H9 (cell line): Measurements from ENCODE around the gene CARD8. TPM values are rescaled to one million over a fixed set of nuclear protein-coding genes. Genes with fewer than 3 reads are reported as not detected.
"Not testable (repeated sequence)": the region's sequence is repeated elsewhere in the genome, so short reads cannot be mapped to it uniquely, and the experiment has no call there.

Source experiments
- DNase-seq: peaks from one replicate; pipeline ENCODE4 v3.0.0-alpha.2; 2017
- H2AFZ ChIP-seq: one replicate; pipeline ENCODE4 v1.6.1; 2013; ENCODE audit warnings: mild to moderate bottlenecking, low read length, control low read depth, moderate library complexity
- H2AK5ac ChIP-seq: 2 replicates; pipeline ENCODE4 v1.6.1; 2013; ENCODE audit warnings: low read length, control low read depth, mixed read lengths; ENCODE audit not compliant: insufficient read length
- H2BK120ac ChIP-seq: one replicate; pipeline ENCODE4 v1.6.1; 2013; ENCODE audit warnings: low read depth, mild to moderate bottlenecking, low read length, control low read depth, inconsistent platforms; ENCODE audit not compliant: poor library complexity, severe bottlenecking
- H2BK12ac ChIP-seq: 2 replicates; pipeline ENCODE4 v1.6.1; 2013; ENCODE audit warnings: low read length, control low read depth, mixed read lengths, low read depth; ENCODE audit not compliant: insufficient read length
- H2BK15ac ChIP-seq: 2 replicates; pipeline ENCODE4 v1.6.1; 2013; ENCODE audit warnings: low read depth, low read length, control low read depth
- H2BK20ac ChIP-seq: one replicate; pipeline ENCODE4 v1.6.1; 2013; ENCODE audit warnings: low read depth, mild to moderate bottlenecking, low read length, control low read depth, inconsistent platforms; ENCODE audit not compliant: poor library complexity, severe bottlenecking
- H2BK5ac ChIP-seq: 2 replicates; pipeline ENCODE4 v1.6.1; 2013; ENCODE audit warnings: low read length, control low read depth, mixed read lengths; ENCODE audit not compliant: insufficient read length
- H3K14ac ChIP-seq: 2 replicates; pipeline ENCODE4 v1.6.1; 2013; ENCODE audit warnings: low read length, control low read depth; ENCODE audit not compliant: insufficient read depth
- H3K18ac ChIP-seq: 2 replicates; pipeline ENCODE4 v1.6.1; 2013; ENCODE audit warnings: low read depth, mild to moderate bottlenecking, mixed read lengths, low read length, control low read depth; ENCODE audit not compliant: insufficient read length
- H3K23ac ChIP-seq: 2 replicates; pipeline ENCODE4 v1.6.1; 2013; ENCODE audit warnings: low read length, control low read depth, mixed read lengths, low read depth; ENCODE audit not compliant: insufficient read length
- H3K23me2 ChIP-seq: 2 replicates; pipeline ENCODE4 v1.6.1; 2013; ENCODE audit warnings: low read depth, mild to moderate bottlenecking, mixed read lengths, low read length, control low read depth; ENCODE audit not compliant: insufficient read length, poor library complexity, severe bottlenecking
- H3K27ac ChIP-seq: 2 replicates; pipeline ENCODE4 v1.5.1; 2013; ENCODE audit warnings: low read length, control low read depth, mixed read lengths, low read depth; ENCODE audit not compliant: insufficient read length
- H3K27me3 ChIP-seq: 2 replicates; pipeline ENCODE4 v1.6.1; 2013; ENCODE audit warnings: low read length, control low read depth, inconsistent platforms; ENCODE audit not compliant: insufficient read depth
- H3K4ac ChIP-seq: 2 replicates; pipeline ENCODE4 v1.6.1; 2013; ENCODE audit warnings: low read depth, mild to moderate bottlenecking, control low read depth, inconsistent platforms, low read length, moderate library complexity
- H3K4me1 ChIP-seq: 2 replicates; pipeline ENCODE4 v1.6.1; 2013; ENCODE audit warnings: low read length, control low read depth, inconsistent platforms; ENCODE audit not compliant: insufficient read depth
- H3K4me2 ChIP-seq: 2 replicates; pipeline ENCODE4 v1.6.1; 2013; ENCODE audit warnings: low read length, control low read depth, mixed read lengths; ENCODE audit not compliant: insufficient read length, insufficient read depth
- H3K56ac ChIP-seq: 2 replicates; pipeline ENCODE4 v1.6.1; 2013; ENCODE audit warnings: low read depth, mild to moderate bottlenecking, mixed read lengths, low read length, control low read depth; ENCODE audit not compliant: insufficient read length
- H3K79me1 ChIP-seq: 2 replicates; pipeline ENCODE4 v1.6.1; 2013; ENCODE audit warnings: low read depth, mild to moderate bottlenecking, moderate library complexity, low read length, control low read depth, inconsistent platforms; ENCODE audit not compliant: insufficient read depth, poor library complexity, severe bottlenecking
- H3K79me2 ChIP-seq: 2 replicates; pipeline ENCODE4 v1.6.1; 2013; ENCODE audit warnings: low read length, control low read depth, inconsistent platforms; ENCODE audit not compliant: insufficient read depth
- H3K9ac ChIP-seq: 2 replicates; pipeline ENCODE4 v1.6.1; 2013; ENCODE audit warnings: low read length, control low read depth, mixed read lengths; ENCODE audit not compliant: insufficient read length; ENCODE audit errors: extremely low read depth
- H3K9me3 ChIP-seq: one replicate; pipeline ENCODE4 v1.6.1; 2013; ENCODE audit warnings: low read depth, low read length, inconsistent platforms; ENCODE audit not compliant: control insufficient read depth
- H3T11ph ChIP-seq: one replicate; pipeline ENCODE4 v1.6.1; 2013; ENCODE audit warnings: mild to moderate bottlenecking, low read length, control low read depth, inconsistent platforms
- H4K20me1 ChIP-seq: one replicate; pipeline ENCODE4 v1.6.1; 2013; ENCODE audit not compliant: control insufficient read depth, insufficient read length, insufficient read depth
- H4K5ac ChIP-seq: 2 replicates; pipeline ENCODE4 v1.6.1; 2013; ENCODE audit warnings: low read depth, mild to moderate bottlenecking, mixed read lengths, low read length, control low read depth; ENCODE audit not compliant: insufficient read length
- H4K8ac ChIP-seq: replicated peaks from 2 replicates; pipeline ENCODE4 v1.6.1; 2013; ENCODE audit warnings: low read length, control low read depth, mixed read lengths, low read depth; ENCODE audit not compliant: insufficient read length
- H4K91ac ChIP-seq: 2 replicates; pipeline ENCODE4 v1.6.1; 2013; ENCODE audit warnings: low read depth, mild to moderate bottlenecking, moderate library complexity, mixed read lengths, low read length, control low read depth; ENCODE audit not compliant: insufficient read length
- H3K27ac Mint-ChIP-seq, 3 experiments: 2 replicates in 2 of 3; 3 replicates in 1 of 3; pipeline ENCODE4 v1.8.0; 2020 to 2021; ENCODE audit warnings: mixed read lengths in 3 of 3, mild to moderate bottlenecking in 1 of 3, moderate library complexity in 1 of 3
- H3K27me3 Mint-ChIP-seq: 2 replicates; pipeline ENCODE4 v1.8.0; 2021; ENCODE audit warnings: low read depth, mild to moderate bottlenecking, moderate library complexity, mixed read lengths
- H3K36me3 Mint-ChIP-seq, 3 experiments: 2 replicates in 2 of 3; 3 replicates in 1 of 3; pipeline ENCODE4 v1.8.0; 2020 to 2021; ENCODE audit warnings: low read depth in 3 of 3, mixed read lengths in 3 of 3; ENCODE audit not compliant: insufficient read depth in 1 of 3
- H3K4me1 Mint-ChIP-seq, 2 experiments: 2 replicates each; pipeline ENCODE4 v1.8.0; 2020; ENCODE audit warnings: mixed read lengths in 2 of 2
- H3K4me3 Mint-ChIP-seq, 2 experiments: 2 replicates in 1 of 2; 3 replicates in 1 of 2; pipeline ENCODE4 v1.8.0; 2020 to 2021; ENCODE audit warnings: mild to moderate bottlenecking in 2 of 2, mixed read lengths in 2 of 2, moderate library complexity in 1 of 2
- H3K9me3 Mint-ChIP-seq, 2 experiments: 2 replicates in 1 of 2; 3 replicates in 1 of 2; pipeline ENCODE4 v1.8.0; 2020; ENCODE audit warnings: mild to moderate bottlenecking in 2 of 2, mixed read lengths in 2 of 2, moderate library complexity in 1 of 2
- WGBS: extraction: QIAGEN DNeasy Blood & Tissue Kit; methylation state at CpG from one replicate; pipeline ENCODE4 v1.1.7; 2013; ENCODE audit warnings: missing lambda C conversion rate, low lambda C conversion rate, mixed read lengths; ENCODE audit not compliant: insufficient read length; ENCODE audit errors: extremely low coverage; 5-methylcytosine and 5-hydroxymethylcytosine counted together
- total RNA-seq: library from RNA; stranded (reverse); gene quantifications from 2 replicates; pipeline ENCODE4 v1.2.1, GENCODE V29; 2021
- TF ChIP-seq, protein P1 (sequence below): fragments of 200-600 bp; sonication (generic); conservative IDR thresholded peaks from 3 replicates; pipeline ENCODE4 v1.8.0; 2021; ENCODE audit warnings: antibody characterized with exemption, mild to moderate bottlenecking

Gene CARD8
- total RNA-seq, 1 experiment from 2014 or later, result 21.0 TPM

DNA sequence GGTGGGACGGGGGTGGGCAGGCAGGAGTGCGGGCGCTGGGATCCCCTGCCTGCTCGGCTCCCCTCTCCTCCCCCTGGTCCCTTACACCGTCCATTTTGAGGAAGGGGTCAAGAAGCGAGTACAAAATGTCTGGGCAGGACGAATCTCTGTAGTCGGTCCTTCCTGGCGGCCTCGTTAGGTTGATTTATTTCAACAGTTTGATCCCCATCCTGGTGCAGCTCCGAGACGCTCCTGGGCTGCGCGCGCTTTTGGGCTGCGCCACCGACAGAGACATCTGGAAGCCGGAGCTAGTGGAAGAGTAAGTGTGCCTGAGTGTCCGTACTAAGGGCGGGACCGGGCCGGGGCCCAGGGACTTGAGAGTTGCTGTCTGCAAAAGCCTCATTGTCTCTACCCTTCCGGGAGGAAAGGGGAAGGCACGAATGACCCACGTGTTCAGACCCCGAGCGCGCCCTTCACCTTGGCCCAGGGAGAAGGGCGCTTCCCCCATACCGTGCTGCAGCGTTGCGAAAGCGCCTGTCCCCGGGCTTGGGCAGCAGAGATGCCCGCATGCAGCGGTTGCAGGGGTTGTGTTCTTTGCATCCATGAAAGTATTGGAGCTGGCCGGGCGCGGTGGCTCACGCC, 15.9 kb upstream of the CARD8 start:
- Mint-ChIP-seq H3K27ac (peak overlapping the region; percentile 99), H3K9me3 (peaks cover 6 to 7% of the 10 kb centered on the region in 2 experiments; a peak in 4 of 5 replicates), H3K36me3 (peaks cover 9 to 21% (median 12%) of the 10 kb centered on the region in 3 experiments; a peak in 6 of 7 replicates), H3K27me3 (no peaks in the 10 kb centered on the region; the same call in none of the 2 replicates), H3K4me1 (peaks cover 12 to 17% of the 10 kb centered on the region in 2 experiments), H3K4me3 (peak overlapping the region; percentile 91 to 99)
- Histone ChIP-seq H3K14ac (peak overlapping the region; percentile 94), H3K79me2 (peaks cover 2% of the 10 kb centered on the region; the same call in 1 of the 2 replicates), H3K9me3 (no peaks in the 10 kb centered on the region), H3K27ac (no peak overlapping the region), H3K9ac (peak overlapping the region; percentile 84), H3K23me2 (no peaks in the 10 kb centered on the region), H4K91ac (no peak overlapping the region), H3K18ac (peak overlapping the region; percentile 56), H3K56ac (no peak overlapping the region), H4K5ac (no peak overlapping the region), H3K23ac (no peak overlapping the region), H3K4me1 (no peaks in the 10 kb centered on the region; the same call in 1 of the 2 replicates), H2AFZ (no peak overlapping the region), H2AK5ac (no peak overlapping the region), H3K4me2 (peak overlapping the region; percentile 65), H3T11ph (no peak overlapping the region), H3K27me3 (no peaks in the 10 kb centered on the region), H4K20me1 (no peaks in the 10 kb centered on the region), H3K4ac (no peak overlapping the region), H2BK15ac (no peak overlapping the region), H3K79me1 (no peaks in the 10 kb centered on the region), H2BK12ac (no peak overlapping the region), H2BK5ac (no peak overlapping the region), H4K8ac (no peak overlapping the region), H2BK20ac (no peak overlapping the region), H2BK120ac (no peak overlapping the region)
- TF ChIP-seq, protein P1, sequence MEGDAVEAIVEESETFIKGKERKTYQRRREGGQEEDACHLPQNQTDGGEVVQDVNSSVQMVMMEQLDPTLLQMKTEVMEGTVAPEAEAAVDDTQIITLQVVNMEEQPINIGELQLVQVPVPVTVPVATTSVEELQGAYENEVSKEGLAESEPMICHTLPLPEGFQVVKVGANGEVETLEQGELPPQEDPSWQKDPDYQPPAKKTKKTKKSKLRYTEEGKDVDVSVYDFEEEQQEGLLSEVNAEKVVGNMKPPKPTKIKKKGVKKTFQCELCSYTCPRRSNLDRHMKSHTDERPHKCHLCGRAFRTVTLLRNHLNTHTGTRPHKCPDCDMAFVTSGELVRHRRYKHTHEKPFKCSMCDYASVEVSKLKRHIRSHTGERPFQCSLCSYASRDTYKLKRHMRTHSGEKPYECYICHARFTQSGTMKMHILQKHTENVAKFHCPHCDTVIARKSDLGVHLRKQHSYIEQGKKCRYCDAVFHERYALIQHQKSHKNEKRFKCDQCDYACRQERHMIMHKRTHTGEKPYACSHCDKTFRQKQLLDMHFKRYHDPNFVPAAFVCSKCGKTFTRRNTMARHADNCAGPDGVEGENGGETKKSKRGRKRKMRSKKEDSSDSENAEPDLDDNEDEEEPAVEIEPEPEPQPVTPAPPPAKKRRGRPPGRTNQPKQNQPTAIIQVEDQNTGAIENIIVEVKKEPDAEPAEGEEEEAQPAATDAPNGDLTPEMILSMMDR, result no peak
- WGBS, result no CpG with 5 or more reads among the region's 40 CpGs
- peak; percentile 80 for DNase-seq

DNA sequence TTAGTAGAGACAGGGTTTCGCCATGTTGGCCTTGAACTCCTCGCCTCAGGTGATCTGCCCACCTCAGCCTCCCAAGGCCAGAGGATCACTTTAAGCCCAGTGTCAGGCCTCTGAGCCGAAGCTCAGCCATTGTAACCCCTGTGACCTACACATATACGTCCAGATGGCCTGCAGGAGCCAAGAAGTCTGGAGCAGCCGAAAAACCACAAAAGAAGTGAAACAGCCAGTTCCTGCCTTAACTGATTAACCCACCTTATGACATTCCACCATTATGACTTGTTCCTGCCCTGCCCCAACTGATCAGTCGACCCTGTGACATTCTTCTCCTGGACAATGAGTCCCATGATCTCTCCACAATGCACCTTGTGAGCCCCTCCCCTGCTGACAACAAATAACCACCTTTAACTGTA, 13.9 kb upstream of the CARD8 start:
- not testable (repeated sequence) for H2BK12ac ChIP-seq, H3K9me3 ChIP-seq, H2BK15ac ChIP-seq, H3K79me1 ChIP-seq, H2AFZ ChIP-seq, H3K23ac ChIP-seq, H3K4ac ChIP-seq, H3K9me3 Mint-ChIP-seq, H3K27me3 ChIP-seq, H3K18ac ChIP-seq, H3K23me2 ChIP-seq, H4K91ac ChIP-seq, H2BK5ac ChIP-seq, H3K27me3 Mint-ChIP-seq, H3K14ac ChIP-seq, H3K79me2 ChIP-seq, H4K20me1 ChIP-seq, H3K4me1 ChIP-seq, H3T11ph ChIP-seq, H3K56ac ChIP-seq, H4K5ac ChIP-seq, DNase-seq, H3K9ac ChIP-seq, H2BK120ac ChIP-seq, H3K4me2 ChIP-seq, H2AK5ac ChIP-seq, H4K8ac ChIP-seq, H2BK20ac ChIP-seq, H3K27ac ChIP-seq
- Mint-ChIP-seq H3K36me3 (peaks cover 3 to 16% (median 9%) of the 10 kb centered on the region in 3 experiments; a peak in 6 of 7 replicates), H3K4me3 (peak overlapping the region; percentile 91 to 99; a peak in 4 of 5 replicates), H3K4me1 (peaks cover 12 to 17% of the 10 kb centered on the region in 2 experiments), H3K27ac (peak overlapping the region in 2 of 3 experiments; percentile 72 to 83; a peak in 2 of 7 replicates)
- WGBS, result no CpG with 5 or more reads among the region's 6 CpGs
